H1 (cell line): ENCODE measurements around the gene SHC3. TPM values are rescaled to one million over a fixed set of nuclear protein-coding genes. Genes with fewer than 3 reads are reported as not detected.

Experiments
- CTCF ChIA-PET: fragments of 300-600 bp; sonication (Branson Sonifier 250); formaldehyde crosslinking; loops from one replicate; lab custom pipeline; 2021; ENCODE audit not compliant: partially characterized antibody; lab: Charles Lee
- POLR2A ChIA-PET: fragments of 300-600 bp; sonication (Branson Sonifier 250); formaldehyde crosslinking; loops from one replicate; lab custom pipeline; 2021; ENCODE audit warnings: inconsistent platforms; ENCODE audit not compliant: partially characterized antibody; lab: Charles Lee
- DNase-seq, 2 experiments: peaks; one replicate each; pipeline versions ENCODE4 v3.0.0 to v3.0.0-alpha.2; 2010 to 2022; ENCODE audit warnings: low spot score in 2 of 2, low read depth in 1 of 2, mixed read lengths in 1 of 2
- FAIRE-seq: peaks from 2 replicates; lab custom pipeline; 2011; peaks lifted over from hg19 to GRCh38; lab: Jason Lieb, UNC
- H2AFZ ChIP-seq: 2 replicates; pipeline ENCODE4 v1.8.1; 2012; ENCODE audit warnings: low read length, inconsistent platforms
- H2AK5ac ChIP-seq: 2 replicates; pipeline ENCODE4 v1.6.1; 2013; ENCODE audit warnings: low read depth, low read length
- H2BK120ac ChIP-seq: replicated peaks from 2 replicates; pipeline ENCODE3; 2013; ENCODE audit warnings: low read depth, low read length, inconsistent platforms
- H2BK12ac ChIP-seq: 2 replicates; pipeline ENCODE4 v1.6.1; 2013; ENCODE audit warnings: low read depth, low read length
- H2BK15ac ChIP-seq: 2 replicates; pipeline ENCODE4 v1.6.1; 2013; ENCODE audit warnings: low read length
- H2BK20ac ChIP-seq: 2 replicates; pipeline ENCODE4 v1.6.1; 2013; ENCODE audit warnings: low read length
- H2BK5ac ChIP-seq: 2 replicates; pipeline ENCODE4 v1.6.1; 2013; ENCODE audit warnings: low read depth, low read length
- H3K14ac ChIP-seq: 2 replicates; pipeline ENCODE4 v1.6.1; 2013; ENCODE audit warnings: inconsistent platforms; ENCODE audit not compliant: insufficient read length
- H3K18ac ChIP-seq: 2 replicates; pipeline ENCODE4 v1.6.1; 2013; ENCODE audit warnings: low read length; ENCODE audit errors: extremely low read depth
- H3K23ac ChIP-seq: 2 replicates; pipeline ENCODE4 v1.6.1; 2013; ENCODE audit warnings: inconsistent platforms; ENCODE audit not compliant: insufficient read length
- H3K23me2 ChIP-seq: 2 replicates; pipeline ENCODE4 v1.6.1; 2013; ENCODE audit warnings: low read depth, low read length
- H3K27ac ChIP-seq: 2 replicates; pipeline ENCODE4 v1.6.1; 2011; ENCODE audit warnings: low read depth, low read length, inconsistent platforms
- H3K27me3 ChIP-seq, 4 experiments: replicated peaks in 1 of 4; 1 replicate in 1 of 4; 2 replicates in 3 of 4; pipeline versions ENCODE4 v1.6.1 to v1.8.1; 2011 to 2013; ENCODE audit warnings: low read length in 3 of 4, mild to moderate bottlenecking in 3 of 4, inconsistent platforms in 2 of 4, mixed read lengths in 2 of 4, moderate library complexity in 1 of 4; ENCODE audit not compliant: control insufficient read depth in 3 of 4, insufficient read depth in 3 of 4; ENCODE audit errors: extremely low read depth in 1 of 4
- H3K36me3 ChIP-seq, 4 experiments: 2 replicates each; pipeline versions ENCODE4 v1.6.1 to v1.8.1; 2011 to 2013; ENCODE audit warnings: mild to moderate bottlenecking in 4 of 4, low read length in 3 of 4, moderate library complexity in 2 of 4, control low read depth in 1 of 4, inconsistent platforms in 1 of 4; ENCODE audit not compliant: insufficient read depth in 4 of 4, control insufficient read depth in 2 of 4
- H3K4ac ChIP-seq: replicated peaks from 2 replicates; pipeline ENCODE3; 2013; ENCODE audit warnings: low read length, low read depth, mixed read lengths, inconsistent platforms; ENCODE audit not compliant: insufficient read length
- H3K4me1 ChIP-seq, 4 experiments: replicated peaks in 1 of 4; 1 replicate in 1 of 4; 2 replicates in 3 of 4; pipeline versions ENCODE4 v1.6.1 to v1.8.1; 2011 to 2013; ENCODE audit warnings: low read length in 3 of 4, inconsistent platforms in 2 of 4, mixed read lengths in 1 of 4; ENCODE audit not compliant: insufficient read depth in 4 of 4, control insufficient read depth in 3 of 4
- H3K4me2 ChIP-seq, 2 experiments: 2 replicates each; pipeline versions ENCODE4 v1.6.1 to v1.8.1; 2011 to 2013; ENCODE audit warnings: low read depth in 2 of 2, low read length in 2 of 2, control low read depth in 1 of 2, inconsistent platforms in 1 of 2, mild to moderate bottlenecking in 1 of 2; ENCODE audit not compliant: insufficient read depth in 1 of 2
- H3K4me3 ChIP-seq, 4 experiments: fragments of 200-600, 300-600 bp in 1 of 4; sonication (generic), shearing (Covaris generic), sonication (Bioruptor Twin) in 1 of 4; 2 replicates each; pipeline versions ENCODE4 v1.5.1 to v1.8.1; 2011 to 2016; ENCODE audit warnings: low read length in 4 of 4, low read depth in 3 of 4, control low read depth in 2 of 4, inconsistent platforms in 2 of 4, mild to moderate bottlenecking in 2 of 4, mixed read lengths in 1 of 4, moderate library complexity in 1 of 4; ENCODE audit not compliant: insufficient read depth in 2 of 4; ENCODE audit errors: extremely low read depth in 1 of 4
- H3K56ac ChIP-seq: replicated peaks from 2 replicates; pipeline ENCODE3; 2013; ENCODE audit warnings: low read depth, mild to moderate bottlenecking, mixed read lengths, low read length, inconsistent platforms; ENCODE audit not compliant: insufficient read length
- H3K79me1 ChIP-seq: 2 replicates; pipeline ENCODE4 v1.6.1; 2013; ENCODE audit warnings: low read depth, low read length, control low read depth
- H3K79me2 ChIP-seq, 2 experiments: 2 replicates each; pipeline versions ENCODE4 v1.6.1 to v1.8.1; 2012 to 2013; ENCODE audit warnings: low read length in 2 of 2, mild to moderate bottlenecking in 2 of 2, inconsistent platforms in 1 of 2; ENCODE audit not compliant: insufficient read depth in 2 of 2, control insufficient read depth in 1 of 2
- H3K9ac ChIP-seq, 4 experiments: replicated peaks in 1 of 4; 1 replicate in 1 of 4; 2 replicates in 3 of 4; pipeline versions ENCODE4 v1.6.1 to v1.8.1; 2011 to 2013; ENCODE audit warnings: low read depth in 3 of 4, low read length in 3 of 4, control low read depth in 2 of 4, mild to moderate bottlenecking in 2 of 4, moderate library complexity in 2 of 4, inconsistent platforms in 1 of 4; ENCODE audit errors: extremely low read depth in 1 of 4
- H3K9me3 ChIP-seq, 2 experiments: 2 replicates each; pipeline versions ENCODE4 v1.6.1 to v1.8.1; 2012 to 2013; ENCODE audit warnings: mild to moderate bottlenecking in 2 of 2, moderate library complexity in 2 of 2, control low read depth in 1 of 2, inconsistent platforms in 1 of 2, low read depth in 1 of 2, low read length in 1 of 2, mixed read lengths in 1 of 2; ENCODE audit not compliant: insufficient read depth in 2 of 2
- H4K20me1 ChIP-seq, 2 experiments: replicated peaks in 1 of 2; 2 replicates each; pipeline versions ENCODE3 to v1.8.1; 2011 to 2013; ENCODE audit warnings: inconsistent platforms in 2 of 2, low read length in 2 of 2, mild to moderate bottlenecking in 1 of 2; ENCODE audit not compliant: insufficient read depth in 2 of 2, control insufficient read depth in 1 of 2
- H4K5ac ChIP-seq: 2 replicates; pipeline ENCODE4 v1.6.1; 2013; ENCODE audit warnings: low read length, low read depth, mixed read lengths, inconsistent platforms; ENCODE audit not compliant: insufficient read length
- H4K8ac ChIP-seq: 2 replicates; pipeline ENCODE4 v1.8.0; 2013; ENCODE audit warnings: mild to moderate bottlenecking, moderate library complexity, low read length, inconsistent platforms; ENCODE audit not compliant: insufficient read depth; ENCODE audit errors: extremely low read depth
- H4K91ac ChIP-seq: replicated peaks from 2 replicates; pipeline ENCODE3; 2013; ENCODE audit warnings: low read length, mixed read lengths, inconsistent platforms; ENCODE audit not compliant: insufficient read length
- ASH2L ChIP-seq: fragments of 200-600, 300-600 bp; sonication (generic); IDR thresholded peaks from one replicate; pipeline ENCODE4 v1.7.1; 2017; ENCODE audit warnings: low read length
- ATF3 ChIP-seq: IDR thresholded peaks from 2 replicates; pipeline ENCODE4 v1.6.1; 2011; ENCODE audit warnings: low read depth, mild to moderate bottlenecking, low read length; ENCODE audit not compliant: insufficient read depth
- HDAC6 ChIP-seq: IDR thresholded peaks from one replicate; pipeline ENCODE4 v1.7.1; 2012; ENCODE audit warnings: low read depth, mild to moderate bottlenecking, inconsistent platforms, low read length, moderate library complexity
- KDM1A ChIP-seq: fragments of 200-600, 300-600 bp; sonication (generic); IDR thresholded peaks from 2 replicates; pipeline ENCODE4 v1.7.1; 2016; ENCODE audit warnings: mild to moderate bottlenecking, low read length, borderline replicate concordance
- KDM5A ChIP-seq: fragments of 200-600 bp; IDR thresholded peaks from 2 replicates; pipeline ENCODE4 v1.7.1; 2012; ENCODE audit warnings: mild to moderate bottlenecking, low read length, inconsistent platforms, mixed read lengths
- NRF1 ChIP-seq: IDR thresholded peaks from 2 replicates; pipeline ENCODE4 v1.6.1; 2011; ENCODE audit warnings: mild to moderate bottlenecking, low read depth, low read length, improper control_type of control experiment
- POLR2AphosphoS5 ChIP-seq: IDR thresholded peaks from 2 replicates; pipeline ENCODE4 v1.6.1; 2011; ENCODE audit warnings: low read depth, low read length
- RXRA ChIP-seq: IDR thresholded peaks from 2 replicates; pipeline ENCODE4 v1.6.1; 2011; ENCODE audit warnings: low read depth, mild to moderate bottlenecking, low read length, moderate library complexity; ENCODE audit not compliant: insufficient read depth
- SAP30 ChIP-seq: fragments of 300-600 bp; sonication (generic); IDR thresholded peaks from 2 replicates; pipeline ENCODE4 v1.7.1; 2012; ENCODE audit warnings: low read length, moderate library complexity, mild to moderate bottlenecking, inconsistent platforms; ENCODE audit not compliant: insufficient read depth, insufficient replicate concordance
- SP2 ChIP-seq: IDR thresholded peaks from 2 replicates; pipeline ENCODE4 v1.6.1; 2012; ENCODE audit warnings: mild to moderate bottlenecking, low read length, inconsistent platforms
- SP4 ChIP-seq: IDR thresholded peaks from 2 replicates; pipeline ENCODE4 v1.6.1; 2012; ENCODE audit warnings: low read length, inconsistent platforms
- SUZ12 ChIP-seq: fragments of 200-600 bp; sonication (generic); IDR thresholded peaks from 2 replicates; pipeline ENCODE4 v1.6.1; 2012; ENCODE audit warnings: mild to moderate bottlenecking, inconsistent platforms, low read length, moderate library complexity, mixed read lengths
- YY1 ChIP-seq: IDR thresholded peaks from 2 replicates; pipeline ENCODE4 v1.6.1; 2011; ENCODE audit warnings: low read depth, mild to moderate bottlenecking, low read length
- WGBS, 2 experiments: shearing (Covaris generic) in 1 of 2; methylation state at CpG; one replicate each; pipeline versions ENCODE4 v1.1.6 to v1.1.7; 2013 to 2015; ENCODE audit warnings: low lambda C conversion rate in 2 of 2, mixed read lengths in 2 of 2, inconsistent platforms in 1 of 2, low coverage in 1 of 2, missing lambda C conversion rate in 1 of 2; ENCODE audit not compliant: insufficient replicate concordance in 2 of 2, insufficient coverage in 1 of 2, insufficient read length in 1 of 2; ENCODE audit errors: extremely low coverage in 1 of 2, missing lambda C conversion rate in 1 of 2; 5-methylcytosine and 5-hydroxymethylcytosine counted together
- polyA plus RNA-seq, 7 experiments: library from polyadenylated mRNA; depleted of rRNA in 3 of 7; stranded (reverse) in 5 of 7; unstranded in 2 of 7; fragments of >200 nt in 5 of 7; fragments of 200-250 nt in 2 of 7; gene quantifications; 1 replicate in 5 of 7; 2 replicates in 1 of 7; 4 replicates in 1 of 7; pipeline versions ENCODE4 v1.2.1 to v1.2.3, GENCODE V29; 2011 to 2013; ENCODE audit warnings: missing spikeins in 2 of 7, mixed read lengths in 2 of 7
- total RNA-seq: library from RNA; stranded (reverse); fragmentation: NEBNext Ultra II Directional; extraction: Animal tissue kit (Norgen Biotek cat#: 25700); gene quantifications from 2 replicates; pipeline ENCODE4 v1.2.1, GENCODE V29; 2021

Gene SHC3
- total and polyA plus RNA-seq, 2 of the 8 experiments (the other 6 are each of a cell fraction or from before 2014, with no cell fraction given) = 1.4 to 7.1 TPM

- Histone ChIP-seq H4K91ac (no peak overlapping the region), H3K27ac (no peak overlapping the region), H3K4ac (no peak overlapping the region), H2BK12ac (no peak overlapping the region), H2BK120ac (no peak overlapping the region), H3K27me3 (no peaks in the 10 kb centered on the region), H3K14ac (no peak overlapping the region), H3K36me3 (no peaks in the 10 kb centered on the region), H3K79me1 (no peaks in the 10 kb centered on the region), H3K4me2 (no peak overlapping the region), H3K23me2 (no peaks in the 10 kb centered on the region), H2BK15ac (no peak overlapping the region), H3K56ac (no peak overlapping the region), H4K20me1 (no peaks in the 10 kb centered on the region), H3K9ac (no peak overlapping the region), H2AFZ (peak overlapping the region; percentile 86; the same call in 1 of the 2 replicates), H2BK5ac (no peak overlapping the region), H3K9me3 (peaks cover 2 to 9% of the 10 kb centered on the region in 2 experiments; a peak in 2 of 4 replicates), H3K18ac (no peak overlapping the region), H3K4me3 (no peak overlapping the region), H2BK20ac (no peak overlapping the region), H4K5ac (no peak overlapping the region), H3K23ac (no peak overlapping the region), H3K79me2 (no peaks in the 10 kb centered on the region), H4K8ac (no peak overlapping the region; the same call in 1 of the 2 replicates), H2AK5ac (no peak overlapping the region), H3K4me1 (peaks cover 0 to 2% (median 0%) of the 10 kb centered on the region in 4 experiments; a peak in 1 of 7 replicates)
- POLR2A ChIA-PET = no interaction called here
- CTCF ChIA-PET = interaction anchor here (0.6 to 1.1 kb wide), 2 partner anchors 137 to 382 kb away, joined by 3 to 5 read pairs; no protein-coding TSS in a partner anchor
- WGBS, 2 experiments = 87% methylated on average over 2 of the region's 2 CpGs; no CpG with 5 or more reads in 1 of the 2 experiments
- DNase-seq (no peak), FAIRE-seq (no peak)
- TF ChIP-seq SAP30 (no peak), SP4 (no peak), SP2 (no peak), POLR2AphosphoS5 (no peak), KDM5A (no peak), RXRA (no peak), ASH2L (no peak), KDM1A (no peak), SUZ12 (no peak), HDAC6 (no peak), NRF1 (no peak), YY1 (no peak), ATF3 (no peak)
These were observed 194.6 kb downstream of the SHC3 start for GRCh38 chr9:88983865-88984542.
